ENCODE measurements around the gene DMRT1. TPM values are rescaled to one million over a fixed set of nuclear protein-coding genes. Genes with fewer than 3 reads are reported as not detected.

The DMRT1 gene
- total RNA-seq, 1 donor from 2014 or later: not detected

DNA sequence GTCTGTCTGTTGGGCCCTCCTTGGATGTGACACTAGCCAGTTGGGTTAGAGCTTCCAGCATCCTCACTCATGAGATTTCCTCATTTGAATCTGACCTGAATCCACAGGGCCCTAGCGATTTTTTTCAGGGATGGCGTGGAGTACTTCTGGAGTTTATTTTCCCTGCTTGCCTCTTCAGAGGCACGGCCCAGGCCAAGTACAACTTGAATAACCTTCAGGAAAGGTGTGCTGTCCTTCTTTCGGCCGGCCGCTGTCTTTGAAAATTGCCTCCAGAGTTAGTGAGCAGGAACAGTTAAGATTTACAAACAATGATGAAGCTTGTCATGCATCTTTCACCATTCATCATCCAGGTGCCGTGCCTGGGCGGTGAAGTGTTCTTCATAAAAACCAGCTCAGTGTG, 85.5 kb downstream of the DMRT1 start:
- no peak for ATAC-seq

DNA sequence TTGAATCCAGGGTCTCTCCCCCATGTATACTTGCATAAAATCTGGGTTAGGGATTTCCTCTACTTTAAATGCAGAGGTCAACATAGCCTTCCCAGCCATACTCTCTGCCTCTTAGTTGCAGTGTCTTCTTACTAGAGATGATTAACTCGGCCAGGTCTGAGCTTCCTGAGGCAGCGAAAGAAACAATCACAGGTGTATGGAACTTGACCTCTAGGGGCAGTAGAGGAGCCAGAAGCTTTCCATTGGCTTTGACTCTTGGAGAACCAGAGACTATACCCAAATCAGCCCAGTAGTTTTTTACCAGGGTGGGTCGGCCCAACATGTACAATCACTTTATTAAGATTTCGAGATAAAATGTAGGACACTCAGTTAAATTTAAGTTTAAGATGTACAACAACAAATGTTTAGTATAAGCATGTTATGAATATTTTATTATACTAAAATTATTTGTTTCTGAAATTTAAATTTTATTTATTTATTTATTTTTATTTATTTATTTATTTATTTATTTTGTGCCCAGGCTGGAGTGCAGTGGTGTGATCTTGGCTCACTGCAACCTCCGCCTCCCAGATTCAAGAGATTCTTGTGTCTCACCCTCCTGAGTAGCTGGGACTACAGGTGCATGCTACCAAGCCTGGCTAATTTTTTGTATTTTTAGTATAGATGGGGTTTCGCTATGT, 87.0 kb downstream of the DMRT1 start:
- no peak for ATAC-seq

- no peak for ATAC-seq
Observed at GRCh38 chr9:929719-930118, 88.2 kb downstream of the DMRT1 start.

- no peak for ATAC-seq
Observed at GRCh38 chr9:933356-933755, 91.9 kb downstream of the DMRT1 start.

GRCh38 chr9:935348-935965, 94.0 kb downstream of the DMRT1 start:
- no peak for ATAC-seq

DNA sequence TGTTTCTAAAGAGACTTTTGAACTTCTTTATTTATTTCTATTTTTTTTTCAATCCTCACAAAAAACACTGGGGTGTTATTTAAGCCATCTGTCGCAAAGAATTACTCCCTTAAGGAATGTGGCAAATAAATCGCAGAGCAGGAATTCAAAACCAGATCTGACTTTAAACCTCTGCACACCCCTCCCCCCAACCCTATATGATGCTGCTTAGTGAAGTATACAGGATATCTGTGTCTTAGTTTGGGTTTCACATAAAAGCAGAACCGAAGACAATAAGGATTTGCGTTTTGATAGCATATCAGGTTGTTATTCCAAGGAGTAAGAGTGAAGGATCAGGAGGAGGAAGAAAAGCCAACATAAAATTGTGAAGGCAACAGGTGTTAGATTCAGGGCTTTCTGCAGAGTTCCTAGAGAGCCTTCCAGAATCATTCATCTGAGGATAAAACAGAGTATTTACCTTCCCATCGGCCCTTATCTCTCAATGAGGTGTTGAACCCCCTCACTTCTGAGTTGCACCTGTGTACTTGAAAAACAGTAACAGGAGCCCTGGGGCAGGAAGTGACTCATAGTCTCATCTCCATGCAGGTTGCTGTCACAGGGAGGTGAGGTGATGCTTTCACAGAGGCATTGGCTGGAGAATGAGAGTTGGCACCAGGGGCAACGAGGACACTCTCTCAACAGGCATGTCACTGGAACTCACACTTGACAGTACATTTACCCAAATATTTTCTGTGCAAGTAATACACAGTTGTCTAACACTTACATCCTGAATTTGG, 101.5 kb downstream of the DMRT1 start:
- ATAC-seq: no peak

GRCh38 chr9:947985-948384, 106.5 kb downstream of the DMRT1 start:
- no peak for ATAC-seq

DNA sequence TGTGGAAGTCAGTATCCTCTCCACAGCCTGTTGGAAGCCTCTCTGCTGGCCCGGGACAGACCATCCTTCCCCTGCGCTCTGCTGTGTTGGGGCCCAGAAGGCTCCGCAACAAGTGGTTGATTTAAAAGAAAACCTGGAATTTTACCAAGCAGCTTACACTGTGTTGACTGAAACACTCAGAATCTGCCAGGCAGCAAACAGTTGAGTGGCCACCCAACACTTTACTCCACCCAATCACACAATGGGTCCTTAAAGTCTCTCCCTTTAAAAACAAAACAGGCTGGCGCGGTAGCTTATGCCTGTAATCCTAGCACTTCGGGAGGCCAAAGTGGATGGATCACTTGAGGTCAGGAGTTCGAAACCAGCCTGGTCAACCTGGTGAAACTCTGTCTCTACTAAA, 107.0 kb downstream of the DMRT1 start:
- ATAC-seq: no peak

DNA sequence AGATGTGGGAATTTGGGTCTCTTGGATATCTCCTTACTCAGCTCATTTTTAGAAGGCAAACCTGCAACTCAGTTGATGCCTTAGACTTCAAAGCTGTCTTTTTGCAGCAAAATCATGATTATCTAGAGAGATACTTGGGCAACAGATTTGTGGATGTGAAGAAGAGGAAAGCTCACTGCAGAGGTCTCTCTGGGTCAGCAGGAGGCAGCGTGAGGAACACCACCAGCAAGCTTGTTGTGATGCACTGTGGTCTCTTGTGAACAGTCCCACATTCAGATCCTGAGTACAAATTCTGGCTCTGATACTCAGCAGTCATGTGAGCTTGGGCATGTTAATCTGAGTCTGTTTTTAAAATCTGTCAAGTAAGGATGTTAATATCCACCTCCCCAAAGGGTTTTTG, 108.6 kb downstream of the DMRT1 start:
- no peak for ATAC-seq

GRCh38 chr9:952546-952945, 111.0 kb downstream of the DMRT1 start:
- no peak for ATAC-seq

DNA sequence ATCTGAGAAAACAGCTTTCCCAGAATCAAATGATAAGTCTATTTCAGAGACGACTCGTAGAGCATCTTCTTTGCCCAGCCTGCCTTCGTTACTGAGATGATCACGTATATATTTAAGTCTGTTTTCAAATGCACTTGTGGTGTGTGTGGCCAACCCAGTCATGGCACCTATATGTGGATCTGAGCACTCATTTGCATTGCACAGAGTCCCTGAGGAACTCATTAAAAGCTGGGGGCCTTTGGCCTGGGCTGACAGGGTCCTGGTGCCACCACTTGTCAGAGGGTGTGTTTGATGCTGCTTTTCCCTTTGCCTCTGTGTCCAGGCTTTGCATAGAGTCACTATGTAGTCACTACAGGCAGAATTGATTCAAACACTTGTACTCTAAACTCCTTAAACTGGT, 117.6 kb downstream of the DMRT1 start:
- no peak for ATAC-seq

DNA sequence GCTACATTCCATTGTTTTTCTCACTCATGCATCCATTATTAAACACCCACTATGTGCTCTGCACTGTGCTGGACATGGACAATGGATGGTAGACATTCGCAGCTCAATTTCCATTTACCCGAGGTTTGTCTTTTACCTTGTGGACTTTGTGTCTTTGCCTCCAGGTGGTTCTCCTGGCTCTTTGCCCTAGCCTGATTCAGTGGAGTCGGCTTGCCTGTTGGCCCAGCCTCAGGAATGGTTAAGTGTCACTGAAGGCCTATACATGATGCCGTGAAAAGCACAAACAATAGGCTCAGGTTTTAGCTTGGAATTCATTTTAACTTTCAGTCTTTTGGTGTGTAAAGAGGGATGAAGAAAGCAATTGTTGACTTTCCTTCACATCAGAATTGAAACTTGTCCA, 118.4 kb downstream of the DMRT1 start:
- ATAC-seq: no peak

DNA sequence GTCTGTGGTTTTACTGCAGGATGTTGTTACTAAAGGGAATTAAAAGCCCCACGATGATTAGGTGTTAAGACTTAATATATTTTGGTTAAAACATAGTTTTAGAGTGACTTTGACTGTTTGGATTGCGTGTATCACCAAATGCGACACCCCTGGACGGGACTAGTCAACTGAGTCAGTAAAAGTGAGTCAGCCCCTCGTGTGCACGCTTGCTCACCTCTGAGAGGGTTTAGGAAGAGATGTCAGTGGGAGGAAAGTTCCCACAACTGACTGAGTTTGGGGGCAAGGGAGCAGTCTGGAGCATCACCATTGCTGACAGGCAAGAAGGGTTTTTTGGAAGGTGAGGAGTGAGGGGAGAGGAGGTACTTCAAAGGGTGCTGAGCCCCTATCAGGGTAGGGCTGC, 120.5 kb downstream of the DMRT1 start:
- no peak for ATAC-seq

- ATAC-seq: no peak
Observed at GRCh38 chr9:965497-965896, 124.0 kb downstream of the DMRT1 start.

DNA sequence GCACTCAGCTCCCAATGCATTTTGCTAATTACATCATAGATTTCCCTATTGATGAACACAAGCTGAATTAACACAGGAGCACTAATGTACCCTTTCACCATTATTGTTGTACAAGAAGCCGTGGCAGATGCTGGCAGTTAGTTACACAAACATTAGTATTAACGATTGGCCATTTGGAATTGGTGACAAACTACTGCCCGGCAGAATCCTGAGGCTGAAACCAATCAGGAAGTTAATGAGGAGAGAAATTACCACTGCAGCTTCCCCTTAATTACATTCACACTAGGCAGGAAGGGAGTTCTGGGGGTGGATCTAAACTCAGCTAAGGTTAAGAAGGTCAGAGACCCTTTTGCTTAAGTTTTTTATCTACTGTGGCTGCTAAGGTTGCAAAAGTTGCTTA, 125.4 kb downstream of the DMRT1 start:
- no peak for ATAC-seq

DNA sequence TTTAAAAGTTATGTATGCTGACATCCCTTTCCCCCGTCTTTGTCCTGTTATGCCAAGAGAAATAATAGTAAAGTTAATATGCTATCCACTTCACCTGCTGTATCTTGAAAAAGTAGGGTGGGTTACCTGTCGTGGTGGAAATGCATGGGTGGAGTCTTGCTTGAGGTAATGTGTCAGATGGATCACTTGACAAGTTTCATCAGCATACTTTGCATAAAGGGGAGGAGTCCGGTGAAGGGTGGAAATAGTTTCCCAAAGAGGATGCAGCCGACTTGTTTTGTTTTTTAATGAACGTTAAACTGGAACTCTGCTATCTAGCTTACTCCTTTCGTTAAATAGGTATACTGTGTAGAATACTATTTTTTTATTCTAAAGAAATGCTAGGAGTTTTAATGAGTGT, 125.9 kb downstream of the DMRT1 start:
- ATAC-seq: peak; percentile 58

DNA sequence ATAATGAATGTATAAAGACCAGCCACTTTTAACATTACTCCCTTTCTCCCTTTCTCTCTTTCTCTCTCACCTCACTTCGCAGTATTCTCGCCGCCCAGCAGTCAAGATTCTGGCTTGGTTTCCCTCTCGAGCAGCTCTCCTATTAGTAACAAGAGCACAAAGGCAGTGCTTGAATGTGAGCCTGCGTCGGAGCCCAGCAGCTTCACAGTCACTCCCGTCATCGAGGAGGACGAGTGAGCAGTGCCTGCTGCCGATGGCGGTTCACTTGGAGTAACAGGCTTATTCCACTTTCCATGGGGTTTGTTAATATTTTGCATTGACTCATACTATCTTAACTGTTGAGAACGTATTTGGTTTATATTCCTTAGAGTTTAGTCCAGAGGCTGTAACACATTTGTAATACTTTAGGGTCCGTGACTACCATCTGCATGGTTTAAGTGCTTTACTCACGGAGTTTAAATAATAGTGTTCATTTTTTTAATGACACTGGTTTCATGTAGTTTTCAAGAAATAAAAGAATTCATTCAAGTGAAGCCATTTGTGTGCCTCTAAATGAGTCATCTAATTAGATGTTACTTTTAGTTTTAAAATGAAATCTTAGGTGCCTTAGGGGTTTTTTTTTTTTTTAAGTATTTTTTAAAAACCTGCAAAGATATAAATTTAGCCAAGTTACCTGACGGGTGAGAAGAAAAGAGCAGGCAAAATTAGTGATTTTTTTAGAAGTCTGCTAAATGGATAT, 126.6 kb downstream of the DMRT1 start:
- peak; percentile 67 for ATAC-seq

GRCh38 chr9:969310-970150, 128.0 kb downstream of the DMRT1 start:
- no peak for ATAC-seq

- ATAC-seq: no peak
Observed at GRCh38 chr9:970151-970996, 128.9 kb downstream of the DMRT1 start.

DNA sequence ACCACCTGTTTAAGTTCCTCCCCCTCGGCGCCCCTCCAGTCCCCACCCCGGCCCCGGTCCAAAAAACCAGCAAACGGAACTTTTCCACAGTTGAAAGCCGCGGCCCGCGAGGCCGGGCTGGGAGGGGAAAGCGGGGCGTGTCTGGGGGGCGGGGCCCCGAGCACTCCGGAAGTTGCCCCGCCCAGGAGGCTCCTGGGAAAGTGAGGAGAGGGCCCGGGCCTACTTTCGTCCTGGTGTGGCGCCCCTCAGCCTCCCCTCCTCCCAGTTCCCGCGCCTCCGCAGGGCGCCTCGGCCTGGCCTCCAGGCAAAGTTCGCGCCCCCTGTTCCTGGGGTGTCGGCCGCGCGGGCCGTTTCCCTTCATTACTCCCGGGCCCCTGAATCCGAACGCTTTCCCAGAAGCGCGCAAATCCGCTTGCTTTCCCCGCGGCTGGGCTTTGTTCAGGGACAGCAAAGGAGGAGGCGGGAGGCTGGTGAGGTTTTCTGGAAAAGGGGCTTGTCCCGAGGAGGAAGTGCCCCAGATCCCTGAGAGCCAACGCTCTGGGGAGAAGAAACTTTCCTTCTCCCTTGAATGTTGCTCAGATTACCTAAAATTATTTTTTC, 130.5 kb downstream of the DMRT1 start:
- ATAC-seq: peak; percentile 63
